ENCODE results near the gene PHF21B. TPM values are rescaled to one million over a fixed set of nuclear protein-coding genes. Genes with fewer than 3 reads are reported as not detected.
"Not testable (repeated sequence)": the region's sequence is repeated elsewhere in the genome, so short reads cannot be mapped to it uniquely, and the experiment has no call there.

The PHF21B gene
- total RNA-seq, 1 donor from 2014 or later = 0.07 TPM

GRCh38 chr22:44927463-44928135 lies 82.2 kb downstream of the PHF21B start:
- Mint-ChIP-seq H3K36me3 (ENCODE audit: low read depth) (no peaks in the 10 kb centered on the region), H3K4me1 (no peaks in the 10 kb centered on the region), H3K4me3 (no peak overlapping the region), H3K27ac (no peak overlapping the region), H3K27me3 (no peaks in the 10 kb centered on the region), H3K9me3 (no peaks in the 10 kb centered on the region)
- intact Hi-C loops (cut with micrococcal nuclease) = no loop called here
- DNase-seq = no peak

GRCh38 chr22:44926491-44927415 lies 83.1 kb downstream of the PHF21B start:
- intact Hi-C loops (cut with micrococcal nuclease) = no loop called here
- no peaks in the 10 kb centered on the region for H3K4me1 Mint-ChIP-seq
- H3K36me3 Mint-ChIP-seq (ENCODE audit: low read depth) = no peaks in the 10 kb centered on the region
- no peaks in the 10 kb centered on the region for H3K9me3 Mint-ChIP-seq
- H3K27ac Mint-ChIP-seq = no peak overlapping the region
- H3K27me3 Mint-ChIP-seq = no peaks in the 10 kb centered on the region
- no peak overlapping the region for H3K4me3 Mint-ChIP-seq
- no peak for DNase-seq

GRCh38 chr22:44926124-44926475 lies 83.7 kb downstream of the PHF21B start:
- no peaks in the 10 kb centered on the region for H3K27me3 Mint-ChIP-seq
- intact Hi-C loops (cut with micrococcal nuclease) = no loop called here
- no peak for DNase-seq

GRCh38 chr22:44925465-44926123 lies 84.2 kb downstream of the PHF21B start:
- DNase-seq = no peak
- H3K27me3 Mint-ChIP-seq = no peaks in the 10 kb centered on the region
- no peak overlapping the region for H3K27ac Mint-ChIP-seq
- intact Hi-C loops (cut with micrococcal nuclease) = no loop called here
- H3K36me3 Mint-ChIP-seq (ENCODE audit: low read depth) = no peaks in the 10 kb centered on the region
- H3K4me1 Mint-ChIP-seq = no peaks in the 10 kb centered on the region
- no peaks in the 10 kb centered on the region for H3K9me3 Mint-ChIP-seq
- no peak overlapping the region for H3K4me3 Mint-ChIP-seq

More at GRCh38 chr22:44926124-44926475, 83.7 kb downstream of the PHF21B start:
- no peaks in the 10 kb centered on the region for H3K9me3 Mint-ChIP-seq
- H3K27ac Mint-ChIP-seq = no peak overlapping the region
- H3K4me1 Mint-ChIP-seq = no peaks in the 10 kb centered on the region
- H3K36me3 Mint-ChIP-seq (ENCODE audit: low read depth) = no peaks in the 10 kb centered on the region
- no peak overlapping the region for H3K4me3 Mint-ChIP-seq

DNA sequence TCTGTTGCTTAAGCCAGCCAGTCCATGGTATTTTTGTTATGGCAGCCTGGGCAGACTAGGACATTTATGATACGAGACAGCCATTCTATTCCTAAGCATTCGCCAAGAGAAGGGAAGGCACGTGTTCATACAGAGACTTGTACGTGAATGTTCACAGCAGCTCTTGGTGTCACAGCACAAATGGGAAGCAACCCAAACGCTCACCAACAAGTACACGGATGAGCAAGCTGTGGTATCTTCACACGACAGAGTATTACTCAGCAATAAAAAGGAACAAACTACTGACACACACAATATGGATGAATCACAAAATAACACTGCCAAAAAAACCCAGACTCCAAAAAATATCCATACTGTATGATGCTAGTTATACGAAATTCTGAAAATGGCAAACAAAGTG lies 85.1 kb downstream of the PHF21B start:
- H3K27ac Mint-ChIP-seq = no peak overlapping the region
- H3K36me3 Mint-ChIP-seq (ENCODE audit: low read depth) = no peaks in the 10 kb centered on the region
- H3K27me3 Mint-ChIP-seq = no peaks in the 10 kb centered on the region
- intact Hi-C loops (cut with micrococcal nuclease) = no loop called here
- no peak for DNase-seq
- H3K4me1 Mint-ChIP-seq = no peaks in the 10 kb centered on the region
- no peak overlapping the region for H3K4me3 Mint-ChIP-seq
- H3K9me3 Mint-ChIP-seq = no peaks in the 10 kb centered on the region

DNA sequence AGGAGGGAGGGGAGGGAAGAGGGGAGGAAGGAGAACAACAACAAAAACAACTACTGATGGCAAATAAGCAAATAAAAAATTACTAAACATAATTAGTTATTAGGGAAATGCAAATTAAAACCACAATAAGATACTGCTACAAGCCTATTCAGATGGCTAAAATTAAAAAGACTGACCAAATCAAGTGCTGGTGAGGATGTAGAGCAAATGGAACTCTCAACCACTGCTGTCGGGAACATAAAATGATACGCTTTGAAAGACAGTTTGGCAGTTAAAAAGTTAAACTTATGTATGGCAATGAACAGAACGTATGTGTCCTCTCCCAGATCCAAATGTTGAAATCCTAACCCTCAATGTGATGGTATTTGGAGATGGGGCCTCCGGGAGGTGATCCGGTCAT lies 85.7 kb downstream of the PHF21B start:
- DNase-seq = no peak
- no peaks in the 10 kb centered on the region for H3K27me3 Mint-ChIP-seq
- H3K27ac Mint-ChIP-seq = no peak overlapping the region
- H3K36me3 Mint-ChIP-seq (ENCODE audit: low read depth) = no peaks in the 10 kb centered on the region
- H3K9me3 Mint-ChIP-seq = no peaks in the 10 kb centered on the region
- H3K4me1 Mint-ChIP-seq = no peaks in the 10 kb centered on the region
- intact Hi-C loops (cut with micrococcal nuclease) = no loop called here
- H3K4me3 Mint-ChIP-seq = no peak overlapping the region

DNA sequence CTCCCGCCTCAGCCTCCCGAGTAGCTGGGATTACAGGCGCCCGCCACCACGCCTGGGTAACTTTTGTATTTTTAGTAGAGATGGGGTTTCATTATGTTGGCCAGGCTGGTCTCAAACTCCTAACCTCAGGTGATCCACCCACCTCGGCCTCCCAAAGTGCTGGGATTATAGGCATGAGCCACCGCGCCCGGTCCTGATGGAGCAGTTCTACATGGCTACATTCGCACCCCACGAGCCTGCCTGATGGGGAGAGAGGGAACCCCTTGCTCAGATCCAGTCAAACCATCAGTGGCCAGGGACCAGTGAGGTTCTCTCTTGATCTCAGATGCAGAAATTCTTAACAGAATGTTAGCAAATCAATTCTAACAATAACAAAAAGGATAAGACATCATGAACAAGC lies 88.0 kb downstream of the PHF21B start:
- H3K27me3 Mint-ChIP-seq; H3K36me3 Mint-ChIP-seq (ENCODE audit: low read depth); H3K9me3 Mint-ChIP-seq; intact Hi-C loops (cut with micrococcal nuclease); H3K4me3 Mint-ChIP-seq; DNase-seq; H3K4me1 Mint-ChIP-seq; H3K27ac Mint-ChIP-seq: not testable (repeated sequence)

DNA sequence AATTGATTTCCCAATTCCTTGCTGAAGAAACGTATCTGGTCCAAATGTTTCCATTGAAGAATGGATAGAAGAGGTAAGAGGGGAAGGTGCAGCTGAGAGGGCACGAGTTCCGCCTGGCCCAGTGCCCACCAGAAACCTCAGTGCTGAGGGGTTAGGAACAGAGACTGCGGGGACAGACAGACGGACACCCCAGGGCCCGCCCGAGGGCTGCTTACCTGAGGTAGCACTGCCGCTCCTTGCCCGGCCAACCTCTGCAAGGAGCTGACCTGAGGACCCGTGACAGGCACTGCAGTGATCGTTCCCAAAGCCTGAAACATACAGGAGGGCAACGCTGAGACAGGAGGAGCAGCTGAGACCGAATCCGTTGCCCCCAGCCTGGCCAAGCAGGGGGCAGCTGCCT lies 89.6 kb downstream of the PHF21B start:
- Mint-ChIP-seq H3K27me3 (no peaks in the 10 kb centered on the region), H3K4me1 (no peaks in the 10 kb centered on the region), H3K36me3 (ENCODE audit: low read depth) (no peaks in the 10 kb centered on the region), H3K4me3 (no peak overlapping the region), H3K9me3 (no peaks in the 10 kb centered on the region), H3K27ac (no peak overlapping the region)
- intact Hi-C loops (cut with micrococcal nuclease) = no loop called here
- no peak for DNase-seq

- intact Hi-C loops (cut with micrococcal nuclease) = no loop called here
- Mint-ChIP-seq H3K27ac (no peak overlapping the region), H3K4me1 (no peaks in the 10 kb centered on the region), H3K9me3 (no peaks in the 10 kb centered on the region), H3K4me3 (no peak overlapping the region), H3K36me3 (ENCODE audit: low read depth) (no peaks in the 10 kb centered on the region), H3K27me3 (no peaks in the 10 kb centered on the region)
- no peak for DNase-seq
Observed at GRCh38 chr22:44919691-44920090, 90.1 kb downstream of the PHF21B start.

- no peak for DNase-seq
- intact Hi-C loops (cut with micrococcal nuclease) = no loop called here
- no peaks in the 10 kb centered on the region for H3K27me3 Mint-ChIP-seq
Observed at GRCh38 chr22:44918925-44919392, 90.8 kb downstream of the PHF21B start.

GRCh38 chr22:44918166-44918924 lies 91.5 kb downstream of the PHF21B start:
- Mint-ChIP-seq H3K4me1 (no peaks in the 10 kb centered on the region), H3K27ac (no peak overlapping the region), H3K27me3 (no peaks in the 10 kb centered on the region), H3K9me3 (no peaks in the 10 kb centered on the region), H3K36me3 (ENCODE audit: low read depth) (no peaks in the 10 kb centered on the region), H3K4me3 (no peak overlapping the region)
- DNase-seq = no peak
- intact Hi-C loops (cut with micrococcal nuclease) = no loop called here

More at GRCh38 chr22:44918925-44919392, 90.8 kb downstream of the PHF21B start:
- H3K36me3 Mint-ChIP-seq (ENCODE audit: low read depth) = no peaks in the 10 kb centered on the region
- no peaks in the 10 kb centered on the region for H3K4me1 Mint-ChIP-seq
- no peaks in the 10 kb centered on the region for H3K9me3 Mint-ChIP-seq
- no peak overlapping the region for H3K4me3 Mint-ChIP-seq
- no peak overlapping the region for H3K27ac Mint-ChIP-seq

DNA sequence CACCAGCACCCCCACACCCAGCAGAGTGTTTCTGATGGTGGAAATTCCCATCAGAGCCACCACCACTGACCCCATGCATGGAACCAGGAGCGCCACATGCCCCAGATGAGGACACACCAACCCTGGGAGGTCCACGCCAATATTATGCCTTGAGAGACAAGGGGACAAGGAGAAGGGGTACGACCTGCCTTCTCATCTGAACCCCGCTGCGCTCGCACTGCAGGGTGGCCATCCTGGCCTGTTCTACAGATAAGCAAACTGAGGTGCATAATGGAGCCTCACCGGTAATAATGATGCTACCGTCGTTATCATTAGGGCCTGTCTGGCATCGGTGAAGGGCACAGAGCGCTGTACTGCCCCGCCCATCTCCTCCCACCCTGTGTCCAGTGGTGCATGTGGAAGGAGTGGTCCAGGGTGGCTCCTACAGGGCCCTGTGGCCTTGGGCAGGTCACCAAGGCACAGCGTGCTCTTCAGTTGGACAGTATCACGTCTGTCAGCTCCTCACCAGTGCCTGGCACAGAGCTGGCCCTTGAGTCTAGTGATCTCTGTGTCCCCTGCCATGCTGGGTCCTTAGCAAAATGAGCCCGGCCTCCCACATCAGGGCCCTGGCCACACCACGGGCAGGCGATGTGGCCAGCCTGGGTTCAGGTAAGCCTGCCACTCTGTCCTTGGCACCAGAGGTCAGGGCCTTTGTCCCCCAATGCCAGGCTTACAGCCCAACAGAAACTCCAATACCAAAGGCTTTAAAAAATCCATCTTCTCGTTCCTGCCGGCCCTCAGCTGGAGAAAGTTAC lies 92.2 kb downstream of the PHF21B start:
- Mint-ChIP-seq H3K27me3 (no peaks in the 10 kb centered on the region), H3K4me1 (no peaks in the 10 kb centered on the region), H3K9me3 (no peaks in the 10 kb centered on the region), H3K36me3 (ENCODE audit: low read depth) (no peaks in the 10 kb centered on the region), H3K4me3 (no peak overlapping the region), H3K27ac (no peak overlapping the region)
- intact Hi-C loops (cut with micrococcal nuclease) = no loop called here
- DNase-seq = no peak

Data from activated CD4-positive, alpha-beta T cell treated with anti-CD3 and anti-CD28 coated beads, Interleukin-2, amount 10 ng/mL, durations not matched to agents 24 days and 14 days (primary cell).